H1 (cell line): ENCODE measurements around the gene SRRM3. TPM values are rescaled to one million over a fixed set of nuclear protein-coding genes. Genes with fewer than 3 reads are reported as not detected.
A peak's percentile ranks its signal among the peaks of the same experiment; 100 is the strongest.

Experiments used
- CTCF ChIA-PET: fragments of 300-600 bp; sonication (Branson Sonifier 250); formaldehyde crosslinking; loops from one replicate; lab custom pipeline; 2021; ENCODE audit not compliant: partially characterized antibody; lab: Charles Lee
- POLR2A ChIA-PET: fragments of 300-600 bp; sonication (Branson Sonifier 250); formaldehyde crosslinking; loops from one replicate; lab custom pipeline; 2021; ENCODE audit warnings: inconsistent platforms; ENCODE audit not compliant: partially characterized antibody; lab: Charles Lee
- DNase-seq, 2 experiments: peaks; one replicate each; pipeline versions ENCODE4 v3.0.0 to v3.0.0-alpha.2; 2010 to 2022; ENCODE audit warnings: low spot score in 2 of 2, low read depth in 1 of 2, mixed read lengths in 1 of 2
- FAIRE-seq: peaks from 2 replicates; lab custom pipeline; 2011; peaks lifted over from hg19 to GRCh38; lab: Jason Lieb, UNC
- H2AFZ ChIP-seq: 2 replicates; pipeline ENCODE4 v1.8.1; 2012; ENCODE audit warnings: low read length, inconsistent platforms
- H2AK5ac ChIP-seq: 2 replicates; pipeline ENCODE4 v1.6.1; 2013; ENCODE audit warnings: low read depth, low read length
- H2BK120ac ChIP-seq: replicated peaks from 2 replicates; pipeline ENCODE3; 2013; ENCODE audit warnings: low read depth, low read length, inconsistent platforms
- H2BK12ac ChIP-seq: 2 replicates; pipeline ENCODE4 v1.6.1; 2013; ENCODE audit warnings: low read depth, low read length
- H2BK15ac ChIP-seq: 2 replicates; pipeline ENCODE4 v1.6.1; 2013; ENCODE audit warnings: low read length
- H2BK20ac ChIP-seq: 2 replicates; pipeline ENCODE4 v1.6.1; 2013; ENCODE audit warnings: low read length
- H2BK5ac ChIP-seq: 2 replicates; pipeline ENCODE4 v1.6.1; 2013; ENCODE audit warnings: low read depth, low read length
- H3K14ac ChIP-seq: 2 replicates; pipeline ENCODE4 v1.6.1; 2013; ENCODE audit warnings: inconsistent platforms; ENCODE audit not compliant: insufficient read length
- H3K18ac ChIP-seq: 2 replicates; pipeline ENCODE4 v1.6.1; 2013; ENCODE audit warnings: low read length; ENCODE audit errors: extremely low read depth
- H3K23ac ChIP-seq: 2 replicates; pipeline ENCODE4 v1.6.1; 2013; ENCODE audit warnings: inconsistent platforms; ENCODE audit not compliant: insufficient read length
- H3K23me2 ChIP-seq: 2 replicates; pipeline ENCODE4 v1.6.1; 2013; ENCODE audit warnings: low read depth, low read length
- H3K27ac ChIP-seq: 2 replicates; pipeline ENCODE4 v1.6.1; 2011; ENCODE audit warnings: low read depth, low read length, inconsistent platforms
- H3K27me3 ChIP-seq, 4 experiments: replicated peaks in 1 of 4; 1 replicate in 1 of 4; 2 replicates in 3 of 4; pipeline versions ENCODE4 v1.6.1 to v1.8.1; 2011 to 2013; ENCODE audit warnings: low read length in 3 of 4, mild to moderate bottlenecking in 3 of 4, inconsistent platforms in 2 of 4, mixed read lengths in 2 of 4, moderate library complexity in 1 of 4; ENCODE audit not compliant: control insufficient read depth in 3 of 4, insufficient read depth in 3 of 4; ENCODE audit errors: extremely low read depth in 1 of 4
- H3K36me3 ChIP-seq, 4 experiments: 2 replicates each; pipeline versions ENCODE4 v1.6.1 to v1.8.1; 2011 to 2013; ENCODE audit warnings: mild to moderate bottlenecking in 4 of 4, low read length in 3 of 4, moderate library complexity in 2 of 4, control low read depth in 1 of 4, inconsistent platforms in 1 of 4; ENCODE audit not compliant: insufficient read depth in 4 of 4, control insufficient read depth in 2 of 4
- H3K4ac ChIP-seq: replicated peaks from 2 replicates; pipeline ENCODE3; 2013; ENCODE audit warnings: low read length, low read depth, mixed read lengths, inconsistent platforms; ENCODE audit not compliant: insufficient read length
- H3K4me1 ChIP-seq, 4 experiments: replicated peaks in 1 of 4; 1 replicate in 1 of 4; 2 replicates in 3 of 4; pipeline versions ENCODE4 v1.6.1 to v1.8.1; 2011 to 2013; ENCODE audit warnings: low read length in 3 of 4, inconsistent platforms in 2 of 4, mixed read lengths in 1 of 4; ENCODE audit not compliant: insufficient read depth in 4 of 4, control insufficient read depth in 3 of 4
- H3K4me2 ChIP-seq, 2 experiments: 2 replicates each; pipeline versions ENCODE4 v1.6.1 to v1.8.1; 2011 to 2013; ENCODE audit warnings: low read depth in 2 of 2, low read length in 2 of 2, control low read depth in 1 of 2, inconsistent platforms in 1 of 2, mild to moderate bottlenecking in 1 of 2; ENCODE audit not compliant: insufficient read depth in 1 of 2
- H3K4me3 ChIP-seq, 4 experiments: fragments of 200-600, 300-600 bp in 1 of 4; sonication (generic), shearing (Covaris generic), sonication (Bioruptor Twin) in 1 of 4; 2 replicates each; pipeline versions ENCODE4 v1.5.1 to v1.8.1; 2011 to 2016; ENCODE audit warnings: low read length in 4 of 4, low read depth in 3 of 4, control low read depth in 2 of 4, inconsistent platforms in 2 of 4, mild to moderate bottlenecking in 2 of 4, mixed read lengths in 1 of 4, moderate library complexity in 1 of 4; ENCODE audit not compliant: insufficient read depth in 2 of 4; ENCODE audit errors: extremely low read depth in 1 of 4
- H3K56ac ChIP-seq: replicated peaks from 2 replicates; pipeline ENCODE3; 2013; ENCODE audit warnings: low read depth, mild to moderate bottlenecking, mixed read lengths, low read length, inconsistent platforms; ENCODE audit not compliant: insufficient read length
- H3K79me1 ChIP-seq: 2 replicates; pipeline ENCODE4 v1.6.1; 2013; ENCODE audit warnings: low read depth, low read length, control low read depth
- H3K79me2 ChIP-seq, 2 experiments: 2 replicates each; pipeline versions ENCODE4 v1.6.1 to v1.8.1; 2012 to 2013; ENCODE audit warnings: low read length in 2 of 2, mild to moderate bottlenecking in 2 of 2, inconsistent platforms in 1 of 2; ENCODE audit not compliant: insufficient read depth in 2 of 2, control insufficient read depth in 1 of 2
- H3K9ac ChIP-seq, 4 experiments: replicated peaks in 1 of 4; 1 replicate in 1 of 4; 2 replicates in 3 of 4; pipeline versions ENCODE4 v1.6.1 to v1.8.1; 2011 to 2013; ENCODE audit warnings: low read depth in 3 of 4, low read length in 3 of 4, control low read depth in 2 of 4, mild to moderate bottlenecking in 2 of 4, moderate library complexity in 2 of 4, inconsistent platforms in 1 of 4; ENCODE audit errors: extremely low read depth in 1 of 4
- H3K9me3 ChIP-seq, 2 experiments: 2 replicates each; pipeline versions ENCODE4 v1.6.1 to v1.8.1; 2012 to 2013; ENCODE audit warnings: mild to moderate bottlenecking in 2 of 2, moderate library complexity in 2 of 2, control low read depth in 1 of 2, inconsistent platforms in 1 of 2, low read depth in 1 of 2, low read length in 1 of 2, mixed read lengths in 1 of 2; ENCODE audit not compliant: insufficient read depth in 2 of 2
- H4K20me1 ChIP-seq, 2 experiments: replicated peaks in 1 of 2; 2 replicates each; pipeline versions ENCODE3 to v1.8.1; 2011 to 2013; ENCODE audit warnings: inconsistent platforms in 2 of 2, low read length in 2 of 2, mild to moderate bottlenecking in 1 of 2; ENCODE audit not compliant: insufficient read depth in 2 of 2, control insufficient read depth in 1 of 2
- H4K5ac ChIP-seq: 2 replicates; pipeline ENCODE4 v1.6.1; 2013; ENCODE audit warnings: low read length, low read depth, mixed read lengths, inconsistent platforms; ENCODE audit not compliant: insufficient read length
- H4K8ac ChIP-seq: 2 replicates; pipeline ENCODE4 v1.8.0; 2013; ENCODE audit warnings: mild to moderate bottlenecking, moderate library complexity, low read length, inconsistent platforms; ENCODE audit not compliant: insufficient read depth; ENCODE audit errors: extremely low read depth
- H4K91ac ChIP-seq: replicated peaks from 2 replicates; pipeline ENCODE3; 2013; ENCODE audit warnings: low read length, mixed read lengths, inconsistent platforms; ENCODE audit not compliant: insufficient read length
- ATF2 ChIP-seq: IDR thresholded peaks from 2 replicates; pipeline ENCODE4 v1.6.1; 2012; ENCODE audit warnings: low read length, inconsistent platforms
- BACH1 ChIP-seq: IDR thresholded peaks from 2 replicates; pipeline ENCODE4 v1.6.1; 2012; ENCODE audit warnings: low read length, improper control_type of control experiment
- BCL11A ChIP-seq, 2 experiments: IDR thresholded peaks; one replicate each; pipeline ENCODE4 v1.6.1; 2011; ENCODE audit warnings: low read depth in 2 of 2, low read length in 2 of 2, mild to moderate bottlenecking in 2 of 2
- CEBPB ChIP-seq: IDR thresholded peaks from 2 replicates; pipeline ENCODE4 v1.6.1; 2012; ENCODE audit warnings: low read depth, low read length
- CHD1 ChIP-seq: IDR thresholded peaks from 2 replicates; pipeline ENCODE4 v1.6.1; 2012; ENCODE audit warnings: low read depth, low read length, improper control_type of control experiment
- EZH2 ChIP-seq: fragments of 200-600 bp; sonication (generic); IDR thresholded peaks from 2 replicates; pipeline ENCODE4 v1.7.1; 2012; ENCODE audit warnings: low read depth, mild to moderate bottlenecking, moderate library complexity, low read length, inconsistent platforms; ENCODE audit not compliant: severe bottlenecking
- GTF2F1 ChIP-seq: IDR thresholded peaks from 2 replicates; pipeline ENCODE4 v1.6.1; 2012; ENCODE audit warnings: low read depth, low read length, improper control_type of control experiment, borderline replicate concordance
- NRF1 ChIP-seq: IDR thresholded peaks from 2 replicates; pipeline ENCODE4 v1.6.1; 2011; ENCODE audit warnings: mild to moderate bottlenecking, low read depth, low read length, improper control_type of control experiment
- RFX5 ChIP-seq: IDR thresholded peaks from 2 replicates; pipeline ENCODE4 v1.6.1; 2011; ENCODE audit warnings: low read depth, low read length, improper control_type of control experiment, borderline replicate concordance
- SIX5 ChIP-seq: IDR thresholded peaks from 2 replicates; pipeline ENCODE4 v1.6.1; 2011; ENCODE audit warnings: mild to moderate bottlenecking, low read depth, low read length
- SRF ChIP-seq: IDR thresholded peaks from 2 replicates; pipeline ENCODE4 v1.6.1; 2011; ENCODE audit warnings: mild to moderate bottlenecking, low read depth, low read length, moderate library complexity
- TBP ChIP-seq: IDR thresholded peaks from 2 replicates; pipeline ENCODE4 v1.6.1; 2011; ENCODE audit warnings: low read depth, low read length, improper control_type of control experiment
- WGBS, 2 experiments: shearing (Covaris generic) in 1 of 2; methylation state at CpG; one replicate each; pipeline versions ENCODE4 v1.1.6 to v1.1.7; 2013 to 2015; ENCODE audit warnings: low lambda C conversion rate in 2 of 2, mixed read lengths in 2 of 2, inconsistent platforms in 1 of 2, low coverage in 1 of 2, missing lambda C conversion rate in 1 of 2; ENCODE audit not compliant: insufficient replicate concordance in 2 of 2, insufficient coverage in 1 of 2, insufficient read length in 1 of 2; ENCODE audit errors: extremely low coverage in 1 of 2, missing lambda C conversion rate in 1 of 2; 5-methylcytosine and 5-hydroxymethylcytosine counted together
- polyA plus RNA-seq, 7 experiments: library from polyadenylated mRNA; depleted of rRNA in 3 of 7; stranded (reverse) in 5 of 7; unstranded in 2 of 7; fragments of >200 nt in 5 of 7; fragments of 200-250 nt in 2 of 7; gene quantifications; 1 replicate in 5 of 7; 2 replicates in 1 of 7; 4 replicates in 1 of 7; pipeline versions ENCODE4 v1.2.1 to v1.2.3, GENCODE V29; 2011 to 2013; ENCODE audit warnings: missing spikeins in 2 of 7, mixed read lengths in 2 of 7
- total RNA-seq: library from RNA; stranded (reverse); fragmentation: NEBNext Ultra II Directional; extraction: Animal tissue kit (Norgen Biotek cat#: 25700); gene quantifications from 2 replicates; pipeline ENCODE4 v1.2.1, GENCODE V29; 2021

SRRM3 gene
- total and polyA plus RNA-seq, 2 of the 8 experiments (the other 6 are each of a cell fraction or from before 2014, with no cell fraction given) = 10.4 to 17.4 TPM

GRCh38 chr7:76268376-76268775 is 66.7 kb downstream of the SRRM3 start:
- peaks cover 0 to 5% (median 3%) of the 10 kb centered on the region in 4 experiments; a peak in 4 of 7 replicates for H3K27me3 ChIP-seq
- peaks cover 9% of the 10 kb centered on the region; the same call in 1 of the 2 replicates for H3K23me2 ChIP-seq
- H2BK120ac ChIP-seq = no peak overlapping the region
- no peak overlapping the region; the same call in 1 of the 2 replicates for H2BK15ac ChIP-seq
- no peak overlapping the region for H3K23ac ChIP-seq
- no peak overlapping the region for H2BK5ac ChIP-seq
- DNase-seq (no peak), FAIRE-seq (no peak)
- 79% methylated on average over 4 of the region's 5 CpGs; no CpG with 5 or more reads in 1 of the 2 experiments for WGBS, 2 experiments
- POLR2A ChIA-PET = interaction anchor here (0.9 to 1.9 kb wide), 7 partner anchors 11 to 49 kb away, joined by 3 to 10 read pairs (median 4); no protein-coding TSS in a partner anchor
- H2AFZ ChIP-seq = no peak overlapping the region
- H3K36me3 ChIP-seq = no peaks in the 10 kb centered on the region
- 0 out of 2 replicates have a peak overlapping the region, but pooled peaks have one; percentile 9 for H2AK5ac ChIP-seq
- no peak overlapping the region for H3K27ac ChIP-seq
- H3K4me1 ChIP-seq = peaks cover 6 to 27% (median 20%) of the 10 kb centered on the region in 4 experiments
- no peaks in the 10 kb centered on the region for H3K79me1 ChIP-seq
- H4K5ac ChIP-seq = no peak overlapping the region
- no peaks in the 10 kb centered on the region for H3K79me2 ChIP-seq
- no peak overlapping the region for H3K4ac ChIP-seq
- no peaks in the 10 kb centered on the region for H4K20me1 ChIP-seq
- H4K8ac ChIP-seq = no peak overlapping the region
- no peak overlapping the region for H3K56ac ChIP-seq
- no peak overlapping the region for H3K14ac ChIP-seq
- peak overlapping the region in 1 of 2 experiments; percentile 77; a peak in 2 of 4 replicates for H3K4me2 ChIP-seq
- no peak overlapping the region; the same call in 1 of the 2 replicates for H3K18ac ChIP-seq
- no peak overlapping the region for H3K4me3 ChIP-seq
- peak overlapping the region; percentile 35; the same call in 1 of the 2 replicates for H2BK12ac ChIP-seq
- H2BK20ac ChIP-seq = 0 out of 2 replicates have a peak overlapping the region, but pooled peaks have one; percentile 15
- CTCF ChIA-PET = interaction anchor here (0.6 to 4.8 kb wide), 5 partner anchors 38 to 480 kb away, joined by 3 to 26 read pairs (median 5); no protein-coding TSS in a partner anchor
- no peaks in the 10 kb centered on the region for H3K9me3 ChIP-seq
- H3K9ac ChIP-seq = no peak overlapping the region
- no peak overlapping the region for H4K91ac ChIP-seq
- no peak for TF ChIP-seq TBP
- TF ChIP-seq GTF2F1 = no peak
- no peak for TF ChIP-seq NRF1
- no peak for TF ChIP-seq SRF
- TF ChIP-seq CHD1 = no peak
- TF ChIP-seq BCL11A (IDR thresholded peaks at IDR 0.05; ENCODE audit: low read depth in 2 of 2, low read length in 2 of 2) = no peak
- no peak for TF ChIP-seq ATF2
- TF ChIP-seq RFX5 = no peak
- no peak for TF ChIP-seq CEBPB
- no peak for TF ChIP-seq BACH1
- no peak for TF ChIP-seq SIX5
- no peak for TF ChIP-seq EZH2
